Amygdala (tissue), 56 donors: ENCODE results near the gene IGF2R.

Experiments
- DNase-seq, 56 donors: peaks; one replicate each; lab custom pipeline; 2025; lab: John Stamatoyannopoulos, UW

IGF2R gene

GRCh38 chr6:159972506-159973268 is 3.8 kb downstream of the IGF2R start:
- no peak for DNase-seq

- DNase-seq = no peak
These were observed 4.5 kb downstream of the IGF2R start for GRCh38 chr6:159973406-159973805.

- no peak for DNase-seq
These were observed 5.1 kb downstream of the IGF2R start for GRCh38 chr6:159973951-159974350.

DNA sequence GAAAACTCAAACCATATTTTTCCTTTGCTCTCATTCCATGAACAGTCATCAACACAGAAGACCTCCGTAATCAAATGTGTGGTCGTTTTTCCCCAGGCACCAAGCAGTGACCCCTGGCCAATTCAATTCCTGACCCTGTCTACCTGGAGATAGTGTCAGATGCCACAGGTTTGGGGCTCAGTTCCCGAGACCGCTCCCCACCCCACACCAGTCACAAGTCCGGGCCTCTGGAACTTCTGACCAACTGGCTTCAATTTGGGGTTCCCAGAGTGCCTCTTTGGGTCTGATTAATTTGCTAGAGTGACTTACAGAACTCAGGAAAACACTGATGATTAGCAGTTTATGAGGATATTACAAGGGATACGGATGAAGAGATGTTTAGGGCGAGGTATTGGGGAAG is 6.0 kb downstream of the IGF2R start:
- no peak for DNase-seq

DNA sequence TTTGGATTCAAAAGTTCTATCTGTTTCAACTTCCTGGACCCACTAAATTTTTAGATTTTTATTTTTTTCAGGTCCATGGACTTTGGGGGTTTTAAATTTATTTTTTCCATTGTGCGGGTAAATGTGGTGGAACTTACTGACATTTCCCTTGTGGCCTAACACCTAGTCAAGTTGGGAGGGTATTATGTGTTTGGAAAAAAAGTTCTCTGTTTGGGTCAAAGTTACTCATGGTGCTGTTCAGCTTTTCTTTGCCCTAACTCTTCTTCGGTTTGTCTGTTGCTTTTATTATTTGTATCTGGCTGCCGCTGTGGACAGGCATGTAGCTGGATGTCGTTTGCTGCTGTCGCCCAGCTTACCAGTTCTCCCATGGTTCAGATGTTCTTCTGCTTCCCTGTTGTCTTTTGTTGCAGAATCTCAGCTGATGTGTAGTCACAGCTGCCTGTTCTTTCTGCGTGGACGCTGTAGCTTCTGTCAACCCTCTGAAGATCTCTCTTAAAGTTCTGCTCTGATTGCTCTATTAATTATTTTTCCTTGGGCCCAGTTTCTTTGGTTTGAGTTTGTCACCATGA is 7.9 kb downstream of the IGF2R start:
- no peak for DNase-seq

- peak in 3 of 56 donors; percentile 15 to 33 (median 16) for DNase-seq
These were observed 8.5 kb downstream of the IGF2R start for GRCh38 chr6:159977255-159977903.

DNA sequence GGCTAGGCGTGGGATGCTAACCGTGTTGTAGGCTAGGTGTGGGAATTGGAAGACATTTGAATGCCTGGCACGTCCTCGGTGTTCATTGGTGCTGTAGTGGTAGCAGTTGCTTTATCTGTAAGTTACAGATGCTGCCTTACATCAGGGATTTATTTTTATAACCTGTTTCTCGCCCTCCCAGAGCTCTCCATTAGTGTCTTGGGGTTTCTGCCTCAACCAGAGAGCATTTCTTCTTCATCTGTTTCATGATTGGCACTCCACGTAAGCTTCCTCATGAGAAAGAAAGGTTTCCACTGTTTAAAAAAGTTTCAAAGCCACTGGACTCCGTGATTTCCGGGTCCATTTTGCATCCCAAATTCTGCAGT is 9.0 kb downstream of the IGF2R start:
- DNase-seq = no peak

GRCh38 chr6:159978291-159979135 is 9.6 kb downstream of the IGF2R start:
- DNase-seq = no peak

DNA sequence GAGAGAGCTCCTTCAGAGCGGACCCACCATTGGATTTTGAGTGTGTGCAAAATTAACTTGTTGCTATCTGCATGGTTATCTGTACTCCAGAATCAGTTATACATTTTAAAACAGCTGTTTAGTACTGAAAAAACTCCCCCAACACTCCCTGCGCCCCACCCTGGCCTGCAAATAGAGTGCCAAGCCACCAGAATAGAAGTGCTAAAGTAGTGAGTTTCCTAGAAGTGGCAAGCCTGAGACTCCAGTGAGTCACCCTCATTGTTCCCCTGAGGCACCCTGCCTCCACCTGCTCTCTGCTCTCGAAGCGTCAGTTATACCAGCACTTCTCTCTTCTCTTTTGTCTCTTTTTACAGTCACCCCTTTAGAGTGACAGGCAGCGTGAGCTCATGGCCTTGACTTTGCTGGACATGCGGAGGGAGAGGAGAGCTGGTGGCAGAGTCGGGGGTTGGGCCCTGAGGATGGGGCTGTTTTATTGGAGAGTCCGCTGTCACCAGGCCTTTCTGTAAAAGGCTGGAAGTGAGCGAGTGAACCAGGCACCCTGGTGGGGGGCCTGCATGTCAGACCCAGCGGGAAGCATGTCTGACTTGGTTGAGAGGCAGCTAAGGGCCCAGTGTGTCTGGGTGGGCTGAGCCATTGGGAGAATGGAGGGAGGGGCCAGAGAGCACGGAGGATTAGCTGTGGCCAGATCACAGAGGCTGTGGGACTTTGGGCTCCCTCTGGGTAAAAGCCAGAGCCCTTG is 10.4 kb downstream of the IGF2R start:
- DNase-seq = peak in 1 of 56 donors; percentile 20

GRCh38 chr6:159980474-159980873 is 11.6 kb downstream of the IGF2R start:
- no peak for DNase-seq

GRCh38 chr6:159981071-159981402 is 12.2 kb downstream of the IGF2R start:
- no peak for DNase-seq

- peak in 1 of 56 donors; percentile 21 for DNase-seq
These were observed 12.7 kb downstream of the IGF2R start for GRCh38 chr6:159981403-159982245.

DNA sequence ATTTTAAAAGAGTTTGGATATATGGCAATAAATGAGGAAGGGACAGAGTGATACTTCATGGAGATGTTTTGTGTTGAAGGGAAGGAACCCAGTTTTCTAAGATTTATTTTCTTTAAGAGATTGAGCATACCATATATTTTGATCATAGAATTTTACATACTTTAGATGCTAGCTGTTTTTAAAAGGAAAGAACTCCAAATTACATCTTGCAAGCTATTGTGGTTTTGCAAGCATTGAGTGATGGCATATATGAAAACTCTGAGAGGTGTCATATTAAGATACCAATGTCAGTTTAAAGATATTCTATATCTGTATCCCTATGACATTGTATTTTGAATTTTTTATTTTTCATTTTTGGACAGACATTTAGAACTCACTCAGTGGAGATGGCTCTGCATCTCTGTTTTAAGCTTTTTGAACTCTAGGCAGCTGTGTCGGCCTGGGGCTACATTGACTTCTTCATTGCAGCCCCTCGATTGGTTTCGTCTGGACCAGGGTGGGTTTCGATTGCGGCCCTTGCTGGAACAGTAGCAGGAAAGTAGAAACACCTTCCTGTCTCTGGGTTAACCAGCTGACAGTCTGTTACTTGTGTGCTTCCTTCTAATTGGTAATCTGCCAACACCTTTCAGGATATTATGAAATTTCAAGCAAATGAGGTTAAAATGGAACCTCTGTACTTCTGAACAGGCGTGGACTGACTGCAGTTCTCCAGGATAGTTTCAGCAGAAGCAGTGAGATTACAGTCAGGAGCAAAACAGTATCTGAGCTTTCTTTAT is 14.0 kb downstream of the IGF2R start:
- no peak for DNase-seq

GRCh38 chr6:159983641-159984080 is 14.8 kb downstream of the IGF2R start:
- DNase-seq = no peak

GRCh38 chr6:159984268-159984786 is 15.4 kb downstream of the IGF2R start:
- DNase-seq = no peak

DNA sequence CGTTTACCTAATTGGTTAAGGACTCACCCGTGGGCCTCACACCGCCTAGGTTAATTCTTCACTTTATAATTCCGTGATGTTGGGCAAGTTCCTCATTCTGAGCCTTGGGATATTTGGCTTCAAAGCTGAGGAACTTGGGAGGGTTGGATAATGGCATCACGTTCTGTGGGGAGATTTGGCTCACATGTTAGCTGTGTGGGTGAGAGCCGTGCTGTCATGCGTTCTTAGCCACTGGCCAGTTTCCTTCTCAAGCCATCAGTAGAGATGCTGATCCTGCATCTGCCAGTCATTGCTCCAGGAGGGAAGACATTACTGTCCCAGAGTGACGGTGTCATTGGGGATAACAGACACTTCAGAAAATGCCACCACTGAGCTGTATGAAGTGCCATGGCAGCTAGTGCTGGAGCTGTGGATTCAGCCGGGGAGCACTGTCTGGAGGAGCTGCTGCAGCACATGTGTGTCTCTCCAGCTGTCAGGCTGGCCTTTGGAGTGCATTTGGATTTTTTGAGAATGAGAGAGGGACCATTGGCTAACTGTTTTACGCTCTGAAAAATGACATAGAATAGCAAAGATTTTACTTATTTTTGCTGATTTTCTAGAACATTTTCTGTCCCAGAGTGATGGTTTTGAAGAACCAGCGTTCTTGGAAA is 16.5 kb downstream of the IGF2R start:
- no peak for DNase-seq

- DNase-seq = no peak
These were observed 20.1 kb downstream of the IGF2R start for GRCh38 chr6:159988983-159989454.
